NB4 (cell line): ENCODE measurements around the gene RBMS3.

Experiments
- MYC ChIP-seq: IDR thresholded peaks from 2 replicates; pipeline ENCODE4 v1.6.1; 2011; ENCODE audit warnings: low read depth, low read length
- POLR2A ChIP-seq: IDR thresholded peaks from 2 replicates; pipeline ENCODE4 v1.6.1; 2011; ENCODE audit warnings: mild to moderate bottlenecking; ENCODE audit not compliant: insufficient read length; ENCODE audit errors: extremely low read depth
- TF ChIP-seq, protein P1 (sequence below): IDR thresholded peaks from one replicate; pipeline ENCODE4 v1.5.1; 2012; ENCODE audit warnings: low read depth, low read length

DNA sequence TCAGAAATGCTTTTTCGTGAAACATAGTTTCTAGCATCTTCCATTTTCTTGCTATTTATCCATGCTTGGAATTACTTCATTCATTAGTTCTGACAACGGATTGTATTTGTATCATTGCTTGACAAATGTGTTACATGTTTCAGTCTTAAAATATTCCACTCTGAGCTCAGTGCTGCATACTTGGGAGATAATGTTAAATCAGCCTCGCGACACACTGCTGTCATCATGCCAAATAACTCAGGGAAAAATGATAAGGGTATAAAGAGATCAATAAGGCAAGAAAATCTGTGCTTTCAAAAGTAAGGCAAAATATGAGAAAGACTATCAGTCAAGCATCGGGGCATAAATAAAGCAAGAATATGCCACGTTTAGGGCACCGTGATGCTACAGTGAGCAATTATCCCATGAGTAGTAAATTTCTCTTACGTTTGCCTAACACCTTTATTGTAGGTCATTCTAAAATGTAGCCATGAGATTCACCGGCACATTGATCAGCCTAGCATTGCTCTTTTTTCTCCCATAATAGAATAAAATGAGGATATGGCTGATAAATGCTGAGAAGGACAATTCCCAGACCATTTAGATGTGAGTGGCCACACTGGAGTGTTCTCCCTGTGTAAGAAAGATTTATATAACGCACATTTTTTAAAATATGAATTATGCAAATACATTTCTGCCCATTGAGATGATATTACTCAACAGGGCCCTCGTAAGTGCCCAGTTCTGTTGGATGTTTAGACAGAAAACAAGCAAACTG, 133.8 kb downstream of the RBMS3 start:
- TF ChIP-seq, protein P1, sequence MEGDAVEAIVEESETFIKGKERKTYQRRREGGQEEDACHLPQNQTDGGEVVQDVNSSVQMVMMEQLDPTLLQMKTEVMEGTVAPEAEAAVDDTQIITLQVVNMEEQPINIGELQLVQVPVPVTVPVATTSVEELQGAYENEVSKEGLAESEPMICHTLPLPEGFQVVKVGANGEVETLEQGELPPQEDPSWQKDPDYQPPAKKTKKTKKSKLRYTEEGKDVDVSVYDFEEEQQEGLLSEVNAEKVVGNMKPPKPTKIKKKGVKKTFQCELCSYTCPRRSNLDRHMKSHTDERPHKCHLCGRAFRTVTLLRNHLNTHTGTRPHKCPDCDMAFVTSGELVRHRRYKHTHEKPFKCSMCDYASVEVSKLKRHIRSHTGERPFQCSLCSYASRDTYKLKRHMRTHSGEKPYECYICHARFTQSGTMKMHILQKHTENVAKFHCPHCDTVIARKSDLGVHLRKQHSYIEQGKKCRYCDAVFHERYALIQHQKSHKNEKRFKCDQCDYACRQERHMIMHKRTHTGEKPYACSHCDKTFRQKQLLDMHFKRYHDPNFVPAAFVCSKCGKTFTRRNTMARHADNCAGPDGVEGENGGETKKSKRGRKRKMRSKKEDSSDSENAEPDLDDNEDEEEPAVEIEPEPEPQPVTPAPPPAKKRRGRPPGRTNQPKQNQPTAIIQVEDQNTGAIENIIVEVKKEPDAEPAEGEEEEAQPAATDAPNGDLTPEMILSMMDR: no peak
- TF ChIP-seq MYC (no peak), POLR2A (no peak)
